Activated naive CD8-positive, alpha-beta T cell treated with anti-CD3 and anti-CD28 coated beads for 36 hours (primary cell): ENCODE measurements around the gene CATSPERB. TPM values are rescaled to one million over a fixed set of nuclear protein-coding genes. Genes with fewer than 3 reads are reported as not detected.
A peak's percentile ranks its signal among the peaks of the same experiment; 100 is the strongest.
"Not testable (repeated sequence)": the region's sequence is repeated elsewhere in the genome, so short reads cannot be mapped to it uniquely, and the experiment has no call there.

Experiments
- DNase-seq: peaks from one replicate; pipeline ENCODE4 v3.0.0; 2021
- H3K27ac Mint-ChIP-seq: one replicate; pipeline ENCODE4 v1.8.0; 2022; ENCODE audit warnings: mild to moderate bottlenecking, moderate library complexity, mixed read lengths
- H3K27me3 Mint-ChIP-seq: one replicate; pipeline ENCODE4 v1.8.0; 2022; ENCODE audit warnings: mild to moderate bottlenecking, mixed read lengths
- H3K36me3 Mint-ChIP-seq: one replicate; pipeline ENCODE4 v1.8.0; 2021; ENCODE audit warnings: mild to moderate bottlenecking, mixed read lengths
- H3K4me1 Mint-ChIP-seq: one replicate; pipeline ENCODE4 v1.8.0; 2021; ENCODE audit warnings: mixed read lengths
- H3K4me3 Mint-ChIP-seq: one replicate; pipeline ENCODE4 v1.8.0; 2022; ENCODE audit warnings: mild to moderate bottlenecking, moderate library complexity, mixed read lengths
- H3K9me3 Mint-ChIP-seq: one replicate; pipeline ENCODE4 v1.8.0; 2022; ENCODE audit warnings: mixed read lengths
- total RNA-seq, 2 experiments: library from RNA; stranded (reverse); gene quantifications; one replicate each; pipeline ENCODE4 v1.2.3, GENCODE V29; 2021

Gene CATSPERB
- total RNA-seq, 2 experiments from 2014 or later, result 0.18 to 0.27 TPM

DNA sequence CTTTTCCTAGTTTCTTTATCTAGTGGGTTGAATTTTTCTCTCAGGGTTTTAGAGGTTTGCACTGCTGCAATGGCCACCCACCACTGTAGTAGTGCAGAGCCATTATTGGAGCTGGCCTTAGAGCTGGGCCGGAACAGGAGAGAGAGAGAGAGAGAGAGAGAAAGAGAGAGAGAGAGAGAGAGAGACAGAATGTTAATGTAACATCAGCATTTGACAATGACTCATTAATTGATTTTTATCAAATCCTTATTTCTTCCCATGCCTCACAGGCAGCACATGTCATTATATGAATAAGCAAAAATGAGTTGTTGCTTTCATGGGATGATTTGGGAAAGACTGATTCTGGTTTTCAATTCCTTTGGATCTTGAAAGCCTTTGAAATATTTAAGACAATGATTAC lies 145.5 kb downstream of the CATSPERB start:
- Mint-ChIP-seq H3K27ac (no peak overlapping the region), H3K4me3 (no peak overlapping the region), H3K9me3 (peaks cover 14% of the 10 kb centered on the region), H3K36me3 (peaks cover 10% of the 10 kb centered on the region), H3K27me3 (no peaks in the 10 kb centered on the region), H3K4me1 (no peaks in the 10 kb centered on the region)
- no peak for DNase-seq

DNA sequence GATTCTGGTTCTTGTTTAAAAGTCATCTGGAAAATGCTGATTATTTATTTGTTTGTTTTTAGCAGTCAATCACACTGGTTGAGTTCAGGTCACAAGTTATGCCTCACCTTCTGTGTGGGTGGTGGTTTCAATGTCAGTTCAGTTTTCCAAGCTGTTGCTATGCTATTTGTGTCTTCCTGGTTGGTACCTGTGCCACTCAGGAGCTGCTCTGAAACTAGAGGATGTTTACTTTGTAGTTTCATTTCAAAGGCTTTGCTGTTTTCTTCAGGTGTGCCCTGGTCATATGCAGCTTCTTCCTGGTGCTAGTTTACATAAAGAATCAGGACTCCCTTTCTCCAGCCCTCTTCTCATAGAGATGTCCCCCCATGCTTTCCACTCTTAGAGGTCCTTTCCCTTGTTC lies 146.0 kb downstream of the CATSPERB start:
- Mint-ChIP-seq H3K27me3 (no peaks in the 10 kb centered on the region), H3K36me3 (peaks cover 10% of the 10 kb centered on the region), H3K27ac (no peak overlapping the region), H3K9me3 (peaks cover 14% of the 10 kb centered on the region), H3K4me3 (no peak overlapping the region), H3K4me1 (no peaks in the 10 kb centered on the region)
- DNase-seq, result no peak

DNA sequence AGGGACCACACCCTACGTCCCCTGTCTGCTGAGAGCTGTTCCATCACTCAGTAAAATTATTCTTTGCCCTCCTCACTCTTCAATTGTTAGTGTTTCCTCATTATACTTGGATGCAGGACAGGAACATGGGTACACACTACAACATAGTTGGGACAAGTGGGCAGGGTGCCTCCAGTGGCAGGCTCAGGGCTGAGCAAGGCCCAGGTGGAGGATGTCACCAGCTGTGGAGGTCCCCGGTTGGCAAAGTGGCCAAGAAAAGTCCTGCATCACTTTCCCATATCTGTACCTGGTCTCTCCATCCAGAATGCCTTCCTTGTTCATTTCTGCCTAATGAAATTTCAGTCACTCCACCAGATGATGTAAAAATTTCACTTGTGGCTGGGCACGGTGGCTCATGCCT lies 149.1 kb downstream of the CATSPERB start:
- Mint-ChIP-seq H3K27me3 (no peaks in the 10 kb centered on the region), H3K36me3 (peaks cover 10% of the 10 kb centered on the region), H3K27ac (no peak overlapping the region), H3K9me3 (peaks cover 14% of the 10 kb centered on the region), H3K4me3 (no peak overlapping the region), H3K4me1 (no peaks in the 10 kb centered on the region)
- no peak for DNase-seq

DNA sequence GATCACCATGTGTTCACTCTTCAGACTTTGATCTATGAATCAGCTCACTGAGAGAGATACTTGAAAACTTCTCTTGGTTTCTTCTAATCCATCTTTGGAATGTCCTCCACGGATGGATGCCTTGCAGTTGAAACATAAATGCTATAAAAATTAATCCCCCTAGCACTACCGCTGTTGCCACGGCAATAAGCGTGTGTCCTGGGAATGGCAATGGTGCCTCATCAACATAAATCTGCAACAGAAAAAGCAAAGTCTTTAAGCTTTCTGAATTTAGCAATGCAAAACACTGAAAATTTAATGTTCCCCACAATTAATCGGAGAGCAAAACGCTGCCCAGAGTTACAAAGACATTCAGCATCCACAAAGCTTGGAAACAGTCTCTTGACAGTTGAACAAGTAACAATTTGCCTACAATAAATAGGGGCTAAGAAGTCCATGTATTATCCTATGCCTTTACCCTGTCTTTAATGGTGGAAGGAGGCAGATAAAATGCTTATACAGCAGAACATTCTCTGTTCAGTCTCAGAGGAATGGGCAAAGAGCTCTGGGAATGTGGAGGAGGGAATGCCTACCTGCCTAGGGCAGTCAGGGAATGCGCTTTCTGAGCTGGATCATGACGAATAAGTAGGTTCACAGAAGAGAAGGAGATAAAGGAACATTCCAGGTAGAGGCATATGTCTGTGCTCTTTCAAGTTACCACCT lies 150.9 kb downstream of the CATSPERB start:
- no peak overlapping the region for H3K27ac Mint-ChIP-seq
- peaks cover 5% of the 10 kb centered on the region for H3K36me3 Mint-ChIP-seq
- no peak overlapping the region for H3K4me3 Mint-ChIP-seq
- no peaks in the 10 kb centered on the region for H3K27me3 Mint-ChIP-seq
- no peak for DNase-seq
- peaks cover 10% of the 10 kb centered on the region for H3K9me3 Mint-ChIP-seq
- H3K4me1 Mint-ChIP-seq, result no peaks in the 10 kb centered on the region

- no peak overlapping the region for H3K4me3 Mint-ChIP-seq
- H3K27me3 Mint-ChIP-seq, result peaks cover 17% of the 10 kb centered on the region
- no peaks in the 10 kb centered on the region for H3K9me3 Mint-ChIP-seq
- DNase-seq, result no peak
- H3K27ac Mint-ChIP-seq, result no peak overlapping the region
- H3K4me1 Mint-ChIP-seq, result peaks cover 17% of the 10 kb centered on the region
- H3K36me3 Mint-ChIP-seq, result no peaks in the 10 kb centered on the region
These were observed 154.2 kb downstream of the CATSPERB start for GRCh38 chr14:91577632-91578233.

- peaks cover 17% of the 10 kb centered on the region for H3K27me3 Mint-ChIP-seq
- no peak for DNase-seq
- H3K4me3 Mint-ChIP-seq, result no peak overlapping the region
- peaks cover 17% of the 10 kb centered on the region for H3K4me1 Mint-ChIP-seq
- H3K9me3 Mint-ChIP-seq, result no peaks in the 10 kb centered on the region
- H3K36me3 Mint-ChIP-seq, result no peaks in the 10 kb centered on the region
- no peak overlapping the region for H3K27ac Mint-ChIP-seq
These were observed 156.2 kb downstream of the CATSPERB start for GRCh38 chr14:91575469-91576208.

DNA sequence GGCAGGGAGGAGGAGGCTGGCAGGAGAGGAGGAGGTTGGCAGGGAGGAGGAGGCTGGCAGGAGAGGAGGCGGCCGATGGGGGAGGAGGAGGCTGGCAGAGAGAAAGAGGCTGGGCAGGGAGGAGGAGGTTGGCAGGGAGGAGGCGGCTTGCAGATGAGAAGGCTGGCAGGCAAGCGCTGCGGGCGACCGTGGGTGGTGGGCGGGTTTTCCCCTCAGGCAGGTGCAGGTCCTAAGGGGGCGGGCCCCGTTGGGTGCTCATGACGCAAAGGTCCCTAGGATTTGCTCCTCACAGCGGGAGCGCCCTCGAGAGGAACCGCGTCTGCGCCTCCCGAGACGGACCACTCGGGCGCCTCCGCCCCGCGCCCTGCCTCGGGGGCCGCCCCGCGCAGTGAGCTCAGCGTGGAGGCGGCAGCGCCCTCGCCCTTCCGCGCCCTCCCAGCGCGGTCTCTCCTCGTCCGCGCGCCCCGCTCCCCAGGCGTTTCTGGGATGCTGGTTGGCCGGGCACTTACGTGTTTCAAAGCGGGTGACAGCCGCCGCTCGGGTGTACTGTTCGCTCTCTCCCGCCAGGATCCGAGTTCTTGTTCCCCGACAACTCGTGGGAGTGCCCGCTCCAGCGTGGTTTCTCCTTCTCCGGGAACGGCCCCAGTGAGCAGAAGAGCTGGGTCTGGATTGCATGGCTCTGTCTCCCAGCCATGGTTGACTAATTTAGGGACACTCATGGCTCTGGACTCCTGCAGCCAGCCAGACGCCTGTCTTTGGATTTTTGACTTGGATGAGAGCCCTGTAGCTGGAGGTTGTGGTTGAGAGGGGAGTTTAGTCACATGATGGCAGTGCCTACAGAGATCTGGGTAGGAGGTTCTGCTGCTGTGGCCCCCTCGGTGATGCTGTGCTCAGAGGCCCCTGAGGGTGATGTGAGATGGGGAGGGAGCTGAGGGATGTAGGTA lies 157.7 kb downstream of the CATSPERB start:
- peak overlapping the region; percentile 29 for H3K27ac Mint-ChIP-seq
- peak overlapping the region; percentile 81 for H3K4me3 Mint-ChIP-seq
- DNase-seq, result peak; percentile 89
- H3K4me1 Mint-ChIP-seq, result peaks cover 17% of the 10 kb centered on the region
- peaks cover 21% of the 10 kb centered on the region for H3K27me3 Mint-ChIP-seq
- H3K36me3 Mint-ChIP-seq, result no peaks in the 10 kb centered on the region
- no peaks in the 10 kb centered on the region for H3K9me3 Mint-ChIP-seq

DNA sequence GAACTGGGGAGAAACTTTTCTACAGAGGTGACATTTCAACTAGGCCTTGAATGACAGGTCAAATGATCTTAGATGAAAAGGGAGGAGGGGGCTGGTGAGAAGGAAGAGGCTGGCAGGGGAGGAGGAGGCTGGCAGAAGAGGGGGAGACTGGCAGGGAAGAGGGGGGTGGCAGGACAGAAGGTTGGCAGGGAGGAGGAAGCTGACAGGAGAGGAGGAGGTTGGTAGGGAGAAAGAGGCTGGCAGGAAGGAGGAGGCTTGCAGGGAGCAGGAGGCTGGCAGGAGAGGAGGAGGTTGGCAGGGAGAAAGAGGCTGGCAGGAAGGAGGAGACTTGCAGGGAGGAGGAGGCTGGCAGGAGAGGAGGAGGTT lies 158.4 kb downstream of the CATSPERB start:
- peak overlapping the region; percentile 81 for H3K4me3 Mint-ChIP-seq
- no peaks in the 10 kb centered on the region for H3K36me3 Mint-ChIP-seq
- H3K4me1 Mint-ChIP-seq, result peaks cover 17% of the 10 kb centered on the region

GRCh38 chr14:91570021-91570420 lies 161.9 kb downstream of the CATSPERB start:
- Mint-ChIP-seq H3K27ac (no peak overlapping the region), H3K9me3 (no peaks in the 10 kb centered on the region), H3K4me3 (no peak overlapping the region), H3K4me1 (peaks cover 17% of the 10 kb centered on the region), H3K27me3 (peaks cover 21% of the 10 kb centered on the region), H3K36me3 (no peaks in the 10 kb centered on the region)
- no peak for DNase-seq

More for the DNA sequence above, 158.4 kb downstream of the CATSPERB start:
- Mint-ChIP-seq H3K9me3 (no peaks in the 10 kb centered on the region), H3K27me3 (peaks cover 21% of the 10 kb centered on the region), H3K27ac (no peak overlapping the region)
- no peak for DNase-seq

DNA sequence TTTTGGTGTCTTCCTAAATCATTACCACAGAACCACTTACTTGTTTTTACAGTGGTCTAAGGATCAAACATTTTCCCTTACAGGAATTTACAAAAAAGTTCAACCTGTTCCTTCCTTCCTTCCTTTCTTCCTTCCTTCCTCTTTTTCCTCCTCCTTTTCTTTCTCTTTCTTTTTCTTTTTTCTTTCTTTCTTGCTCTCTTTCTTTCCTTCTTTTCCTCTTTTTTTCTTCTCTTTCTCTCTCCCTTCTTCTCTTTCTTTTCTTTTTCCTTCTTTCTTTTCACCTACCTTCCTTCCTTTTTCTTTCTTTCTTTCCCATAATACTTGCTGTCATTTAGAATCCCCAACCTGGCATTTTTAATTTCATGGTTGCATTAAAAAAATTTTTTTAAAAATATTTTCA lies 162.6 kb downstream of the CATSPERB start:
- Mint-ChIP-seq H3K27ac (no peak overlapping the region), H3K27me3 (peaks cover 16% of the 10 kb centered on the region), H3K36me3 (no peaks in the 10 kb centered on the region), H3K4me3 (no peak overlapping the region), H3K4me1 (peaks cover 10% of the 10 kb centered on the region), H3K9me3 (no peaks in the 10 kb centered on the region)
- DNase-seq, result no peak

DNA sequence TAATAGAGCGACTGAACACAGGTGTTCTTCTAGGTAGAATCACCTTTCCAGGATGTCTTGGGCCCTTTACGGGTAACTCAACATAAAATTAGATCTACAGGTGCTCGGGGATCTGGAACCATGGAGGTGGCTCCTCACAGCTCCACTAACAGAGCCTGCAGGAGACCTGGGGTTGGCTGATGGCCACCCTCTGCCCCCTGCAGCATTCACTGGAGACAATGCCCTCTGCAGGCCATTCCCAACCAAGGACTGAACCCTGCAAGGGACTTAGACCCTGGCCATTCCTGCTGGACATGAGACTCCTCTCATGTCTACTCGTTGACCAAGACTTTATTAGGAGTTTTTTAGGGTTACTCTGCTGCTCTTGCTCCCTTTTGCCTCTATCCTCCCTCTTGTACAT lies 163.3 kb downstream of the CATSPERB start:
- H3K4me1 Mint-ChIP-seq, result peaks cover 6% of the 10 kb centered on the region
- no peak overlapping the region for H3K4me3 Mint-ChIP-seq
- H3K27ac Mint-ChIP-seq, result no peak overlapping the region
- DNase-seq, result no peak
- no peaks in the 10 kb centered on the region for H3K36me3 Mint-ChIP-seq
- peaks cover 12% of the 10 kb centered on the region for H3K27me3 Mint-ChIP-seq
- peaks cover 2% of the 10 kb centered on the region for H3K9me3 Mint-ChIP-seq

GRCh38 chr14:91567827-91568226 lies 164.1 kb downstream of the CATSPERB start:
- H3K9me3 Mint-ChIP-seq, H3K4me3 Mint-ChIP-seq, H3K27ac Mint-ChIP-seq, H3K4me1 Mint-ChIP-seq, H3K36me3 Mint-ChIP-seq, H3K27me3 Mint-ChIP-seq, DNase-seq: not testable (repeated sequence)

- no peaks in the 10 kb centered on the region for H3K36me3 Mint-ChIP-seq
- DNase-seq, result no peak
- H3K4me1 Mint-ChIP-seq, result no peaks in the 10 kb centered on the region
- no peak overlapping the region for H3K4me3 Mint-ChIP-seq
- H3K9me3 Mint-ChIP-seq, result peaks cover 10% of the 10 kb centered on the region
- no peak overlapping the region for H3K27ac Mint-ChIP-seq
- no peaks in the 10 kb centered on the region for H3K27me3 Mint-ChIP-seq
These were observed 176.4 kb downstream of the CATSPERB start for GRCh38 chr14:91555531-91555930.

DNA sequence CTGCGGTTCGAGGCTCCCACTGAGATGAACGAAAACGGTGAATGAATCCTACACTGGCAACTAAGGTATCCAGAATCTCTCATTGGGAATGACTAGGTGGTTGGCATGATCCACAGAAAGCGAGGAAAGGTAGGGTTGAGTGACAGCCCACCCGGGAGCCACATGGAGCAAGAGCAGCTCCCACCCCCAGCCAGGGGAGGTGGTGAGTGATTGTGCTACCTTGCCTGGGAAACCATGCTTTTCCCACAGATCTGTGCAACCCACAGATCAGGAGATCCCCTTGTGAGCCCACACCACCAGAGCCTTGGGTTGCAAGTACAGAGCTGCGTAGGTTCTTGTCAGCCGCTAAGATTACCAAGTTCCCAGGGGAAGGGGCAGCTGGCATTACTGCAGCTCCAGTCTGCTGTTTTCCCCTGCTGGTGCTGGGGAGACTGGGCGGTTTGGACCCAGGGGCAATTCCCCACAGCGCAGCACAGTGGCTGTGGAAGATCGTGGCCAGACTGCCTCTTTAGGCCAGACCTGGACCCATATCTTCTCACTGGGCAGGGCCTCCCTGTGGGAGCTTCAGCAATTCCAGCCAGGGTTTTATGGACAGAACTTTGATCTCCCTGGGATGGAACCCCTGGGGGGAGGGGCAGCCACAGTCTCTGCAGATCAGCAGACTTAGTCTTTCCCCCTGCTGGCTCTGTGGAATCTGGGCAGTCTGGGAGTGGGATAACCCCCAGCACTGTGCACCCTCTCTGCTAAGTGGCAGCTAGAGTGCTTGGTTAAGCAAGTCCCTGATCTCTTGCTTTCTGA lies 177.2 kb downstream of the CATSPERB start:
- Mint-ChIP-seq H3K4me3 (no peak overlapping the region), H3K4me1 (no peaks in the 10 kb centered on the region), H3K36me3 (no peaks in the 10 kb centered on the region), H3K27ac (no peak overlapping the region), H3K27me3 (no peaks in the 10 kb centered on the region), H3K9me3 (peaks cover 10% of the 10 kb centered on the region)
- DNase-seq, result no peak
